Vagina (tissue), 2 donors: ENCODE data around the gene SULF2.

Source experiments
- POLR2A ChIP-seq, 2 donors: fragments of 450-650 bp; IDR thresholded peaks; one replicate each; pipeline ENCODE4 v1.6.1; 2017; ENCODE audit warnings: antibody characterized with exemption in 2 of 2, mild to moderate bottlenecking in 2 of 2, moderate library complexity in 2 of 2
- TF ChIP-seq, protein P1 (sequence below), 3 experiments: fragments of 450-650 bp in 2 of 3; fragments of 200-600 bp in 1 of 3; sonication (generic) in 1 of 3; IDR thresholded peaks; one replicate each; pipeline ENCODE4 v1.5.1; 2017 to 2019; ENCODE audit warnings: antibody characterized with exemption in 3 of 3, mild to moderate bottlenecking in 2 of 3, moderate library complexity in 2 of 3

- TF ChIP-seq, protein P1, sequence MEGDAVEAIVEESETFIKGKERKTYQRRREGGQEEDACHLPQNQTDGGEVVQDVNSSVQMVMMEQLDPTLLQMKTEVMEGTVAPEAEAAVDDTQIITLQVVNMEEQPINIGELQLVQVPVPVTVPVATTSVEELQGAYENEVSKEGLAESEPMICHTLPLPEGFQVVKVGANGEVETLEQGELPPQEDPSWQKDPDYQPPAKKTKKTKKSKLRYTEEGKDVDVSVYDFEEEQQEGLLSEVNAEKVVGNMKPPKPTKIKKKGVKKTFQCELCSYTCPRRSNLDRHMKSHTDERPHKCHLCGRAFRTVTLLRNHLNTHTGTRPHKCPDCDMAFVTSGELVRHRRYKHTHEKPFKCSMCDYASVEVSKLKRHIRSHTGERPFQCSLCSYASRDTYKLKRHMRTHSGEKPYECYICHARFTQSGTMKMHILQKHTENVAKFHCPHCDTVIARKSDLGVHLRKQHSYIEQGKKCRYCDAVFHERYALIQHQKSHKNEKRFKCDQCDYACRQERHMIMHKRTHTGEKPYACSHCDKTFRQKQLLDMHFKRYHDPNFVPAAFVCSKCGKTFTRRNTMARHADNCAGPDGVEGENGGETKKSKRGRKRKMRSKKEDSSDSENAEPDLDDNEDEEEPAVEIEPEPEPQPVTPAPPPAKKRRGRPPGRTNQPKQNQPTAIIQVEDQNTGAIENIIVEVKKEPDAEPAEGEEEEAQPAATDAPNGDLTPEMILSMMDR (IDR thresholded peaks at IDR 0.05): no peak
- no peak for TF ChIP-seq POLR2A (IDR thresholded peaks at IDR 0.05)
Measured at GRCh38 chr20:47662483-47663353, 122.6 kb downstream of the SULF2 start.
